Prostate gland (tissue), 2 donors: ENCODE data around the gene TMTC2.

Experiments
- CTCF ChIP-seq, 4 experiments: fragments of 200-600 bp in 2 of 4; fragments of 450-650 bp in 2 of 4; sonication (generic) in 2 of 4; IDR thresholded peaks; 1 replicate in 3 of 4; 2 replicates in 1 of 4; pipeline ENCODE4 v1.5.1; 2016 to 2019; ENCODE audit warnings: antibody characterized with exemption in 4 of 4, mild to moderate bottlenecking in 2 of 4, moderate library complexity in 2 of 4
- POLR2AphosphoS5 ChIP-seq: sonication (generic); formaldehyde crosslinking; IDR thresholded peaks from one replicate; pipeline ENCODE4 v1.6.1; 2017; ENCODE audit warnings: antibody characterized with exemption

DNA sequence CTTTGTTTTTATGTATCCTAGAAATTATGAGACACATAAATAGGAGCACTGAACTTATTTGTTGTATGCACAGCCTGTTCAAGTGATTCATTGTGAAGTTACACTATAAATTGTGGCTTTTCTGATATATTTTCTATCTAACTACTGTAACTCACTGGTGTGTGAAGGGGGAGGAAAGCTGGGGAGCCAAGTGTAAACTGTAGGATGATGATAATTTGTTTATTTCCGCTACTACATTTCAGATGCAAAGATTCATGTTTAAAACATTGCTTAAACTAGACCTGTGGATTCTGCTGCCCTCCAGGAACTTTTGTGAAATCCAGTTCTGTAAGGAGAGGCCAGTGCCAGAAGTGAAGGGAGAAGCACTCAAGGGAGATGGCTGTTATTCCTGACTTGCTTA is 3.3 kb downstream of the TMTC2 start:
- TF ChIP-seq POLR2AphosphoS5, result no peak
- no peak for TF ChIP-seq CTCF (IDR thresholded peaks at IDR 0.05)
